Measurements from ENCODE around the gene IRF4.
"Not testable (repeated sequence)": the region's sequence is repeated elsewhere in the genome, so short reads cannot be mapped to it uniquely, and the experiment has no call there.

Gene IRF4

GRCh38 chr6:422433-423054, 31.0 kb downstream of the IRF4 start:
- DNase-seq (ENCODE audit: low spot score) = peak; percentile 25

- no peak for DNase-seq (ENCODE audit: low spot score)
These were observed 31.7 kb downstream of the IRF4 start for GRCh38 chr6:423055-423798.

GRCh38 chr6:423799-424345, 32.3 kb downstream of the IRF4 start:
- no peak for DNase-seq (ENCODE audit: low spot score)

- DNase-seq (ENCODE audit: low spot score) = no peak
These were observed 33.3 kb downstream of the IRF4 start for GRCh38 chr6:424741-425417.

GRCh38 chr6:425418-425788, 33.9 kb downstream of the IRF4 start:
- not testable (repeated sequence) for DNase-seq (ENCODE audit: low spot score)

- DNase-seq (ENCODE audit: low spot score) = not testable (repeated sequence)
These were observed 34.7 kb downstream of the IRF4 start for GRCh38 chr6:426198-426738.

GRCh38 chr6:428047-428603, 36.6 kb downstream of the IRF4 start:
- no peak for DNase-seq (ENCODE audit: low spot score)

GRCh38 chr6:429515-430121, 38.1 kb downstream of the IRF4 start:
- DNase-seq (ENCODE audit: low spot score) = no peak

GRCh38 chr6:431504-431903, 40.0 kb downstream of the IRF4 start:
- DNase-seq (ENCODE audit: low spot score) = no peak

- peak; percentile 18 for DNase-seq (ENCODE audit: low spot score)
These were observed 40.4 kb downstream of the IRF4 start for GRCh38 chr6:431986-432385.

- no peak for DNase-seq (ENCODE audit: low spot score)
These were observed 42.6 kb downstream of the IRF4 start for GRCh38 chr6:434051-434705.

- no peak for DNase-seq (ENCODE audit: low spot score)
These were observed 44.1 kb downstream of the IRF4 start for GRCh38 chr6:435441-436307.

GRCh38 chr6:436308-437036, 44.9 kb downstream of the IRF4 start:
- DNase-seq (ENCODE audit: low spot score) = no peak

- DNase-seq (ENCODE audit: low spot score) = no peak
These were observed 45.5 kb downstream of the IRF4 start for GRCh38 chr6:437037-437392.

GRCh38 chr6:438634-439170, 47.1 kb downstream of the IRF4 start:
- DNase-seq (ENCODE audit: low spot score) = no peak

- DNase-seq (ENCODE audit: low spot score) = no peak
These were observed 48.2 kb downstream of the IRF4 start for GRCh38 chr6:439641-440167.

GRCh38 chr6:441126-441920, 49.8 kb downstream of the IRF4 start:
- DNase-seq (ENCODE audit: low spot score) = no peak

- DNase-seq (ENCODE audit: low spot score) = no peak
These were observed 52.1 kb downstream of the IRF4 start for GRCh38 chr6:443621-444159.

Data from CD4-positive, alpha-beta T cell treated with Interleukin-6 at 100 ng/mL for 8 hours (primary cell).